PC-3 (cell line): ENCODE results near the gene MSL3B.
"Not testable (repeated sequence)": the region's sequence is repeated elsewhere in the genome, so short reads cannot be mapped to it uniquely, and the experiment has no call there.

Experiments used
- ATAC-seq: fragments of 200-7000 bp; cut with Tn5 transposase; 2 replicates; pipeline ENCODE4 v1.9.1; 2020; ENCODE audit warnings: mild to moderate bottlenecking, moderate library complexity
- BruUV-seq: library from RNA; stranded (reverse); fragments of 400-500 nt; replicated peaks from 2 replicates; lab custom pipeline; 2021; lab: Mats Ljungman, UMichigan
- CTCF ChIA-PET: fragments of 300-600 bp; sonication (Branson Sonifier 250); formaldehyde crosslinking; loops from one replicate; lab custom pipeline; 2022; ENCODE audit warnings: antibody characterized with exemption; lab: Charles Lee
- POLR2A ChIA-PET: fragments of 300-600 bp; sonication (Branson Sonifier 250); formaldehyde crosslinking; loops from one replicate; lab custom pipeline; 2022; ENCODE audit warnings: antibody characterized with exemption; ENCODE audit not compliant: unreplicated experiment; lab: Charles Lee
- DNase-seq: peaks from one replicate; pipeline ENCODE4 v3.0.0-alpha.2; 2015
- H2AFZ ChIP-seq: fragments of 300-600 bp; sonication (generic); 2 replicates; pipeline ENCODE4 v1.6.0; 2016; ENCODE audit warnings: antibody characterized with exemption, low read length
- H3F3A ChIP-seq: fragments of 300-600 bp; sonication (generic); one replicate; pipeline ENCODE4 v1.6.0; 2017; ENCODE audit warnings: antibody characterized with exemption, low read length, control low read depth, mild to moderate bottlenecking; ENCODE audit not compliant: unreplicated experiment
- H3K27ac ChIP-seq: fragments of 300-600 bp; sonication (generic); 2 replicates; pipeline ENCODE4 v1.5.1; 2016; ENCODE audit warnings: mild to moderate bottlenecking, low read length
- H3K27me3 ChIP-seq: fragments of 300-600 bp; sonication (generic); 2 replicates; pipeline ENCODE4 v1.6.1; 2016; ENCODE audit warnings: low read length, mixed read lengths
- H3K36me3 ChIP-seq: fragments of 300-600 bp; sonication (generic); 2 replicates; pipeline ENCODE4 v1.6.1; 2016; ENCODE audit warnings: low read depth, mixed run types, low read length, mixed read lengths
- H3K4me1 ChIP-seq: fragments of 300-600 bp; sonication (generic); 2 replicates; pipeline ENCODE4 v1.5.1; 2016; ENCODE audit warnings: low read length; ENCODE audit not compliant: insufficient read depth
- H3K4me2 ChIP-seq: fragments of 300-600 bp; sonication (generic); 2 replicates; pipeline ENCODE4 v1.6.0; 2016; ENCODE audit warnings: low read length
- H3K4me3 ChIP-seq: fragments of 300-600 bp; sonication (generic); 2 replicates; pipeline ENCODE4 v1.5.1; 2016; ENCODE audit warnings: mild to moderate bottlenecking, low read length, mixed read lengths
- H3K79me2 ChIP-seq: fragments of 300-600 bp; sonication (generic); 2 replicates; pipeline ENCODE4 v1.6.1; 2017; ENCODE audit warnings: low read length, mixed read lengths
- H3K9ac ChIP-seq: fragments of 300-600 bp; sonication (generic); 2 replicates; pipeline ENCODE4 v1.6.0; 2016; ENCODE audit warnings: mild to moderate bottlenecking, low read length
- H3K9me2 ChIP-seq: fragments of 300-600 bp; sonication (generic); replicated peaks from 2 replicates; pipeline ENCODE4 v1.6.1; 2016; ENCODE audit warnings: mixed run types, low read length, mixed read lengths
- H3K9me3 ChIP-seq: fragments of 300-600 bp; sonication (generic); 2 replicates; pipeline ENCODE4 v1.6.1; 2016; ENCODE audit warnings: low read length, mixed read lengths
- H4K20me1 ChIP-seq: fragments of 300-600 bp; sonication (generic); 2 replicates; pipeline ENCODE4 v1.6.1; 2016; ENCODE audit warnings: low read length, mixed read lengths
- CTCF ChIP-seq: fragments of 300-600 bp; sonication (generic); conservative IDR thresholded peaks from 2 replicates; pipeline ENCODE4 v1.5.1; 2017; ENCODE audit warnings: antibody characterized with exemption, low read depth, mild to moderate bottlenecking, low read length
- EZH2 ChIP-seq: fragments of 300-600 bp; sonication (generic); IDR thresholded peaks from one replicate; pipeline ENCODE4 v1.6.1; 2017; ENCODE audit warnings: antibody characterized with exemption, mild to moderate bottlenecking, low read length; ENCODE audit not compliant: unreplicated experiment
- EZH2phosphoT487 ChIP-seq: fragments of 300-600 bp; sonication (generic); IDR thresholded peaks from 2 replicates; pipeline ENCODE4 v1.6.1; 2018; ENCODE audit warnings: mild to moderate bottlenecking, antibody characterized with exemption, low read length, borderline replicate concordance
- intact Hi-C: fragments of 100-400 bp; cut with micrococcal nuclease; formaldehyde crosslinking; loops from 2 replicates; pipeline ENCODE4 v1.9.0; 2023

MSL3B gene

GRCh38 chr2:233901884-233902283 lies 33.7 kb upstream of the MSL3B start:
- no peak overlapping the region for H3K4me2 ChIP-seq
- H3K27ac ChIP-seq: no peak overlapping the region
- CTCF ChIA-PET: no interaction called here
- H4K20me1 ChIP-seq: no peaks in the 10 kb centered on the region
- ATAC-seq (no peak), DNase-seq (no peak)
- H3K9ac ChIP-seq: no peak overlapping the region
- H3K36me3 ChIP-seq: no peaks in the 10 kb centered on the region
- POLR2A ChIA-PET: no interaction called here
- no peaks in the 10 kb centered on the region for H3K4me1 ChIP-seq
- BruUV-seq: no TSS peak
- H3F3A ChIP-seq: no peaks in the 10 kb centered on the region
- intact Hi-C loops: no loop called here
- H3K79me2 ChIP-seq: no peaks in the 10 kb centered on the region
- no peaks in the 10 kb centered on the region for H3K9me2 ChIP-seq
- peaks cover 48% of the 10 kb centered on the region for H3K27me3 ChIP-seq
- no peak overlapping the region for H3K4me3 ChIP-seq
- TF ChIP-seq EZH2phosphoT487 (no peak), EZH2 (no peak), CTCF (no peak)
- no peak overlapping the region for H2AFZ ChIP-seq
- no peaks in the 10 kb centered on the region for H3K9me3 ChIP-seq

- ATAC-seq (no peak), DNase-seq (no peak)
- no peak overlapping the region for H3K9ac ChIP-seq
- H3K9me2 ChIP-seq: no peaks in the 10 kb centered on the region
- H3K36me3 ChIP-seq: no peaks in the 10 kb centered on the region
- H3K9me3 ChIP-seq: no peaks in the 10 kb centered on the region
- no peaks in the 10 kb centered on the region for H3K79me2 ChIP-seq
- H2AFZ ChIP-seq: no peak overlapping the region
- no peak overlapping the region for H3K27ac ChIP-seq
- H4K20me1 ChIP-seq: no peaks in the 10 kb centered on the region
- H3K4me3 ChIP-seq: no peak overlapping the region
- H3K27me3 ChIP-seq: peaks cover 48% of the 10 kb centered on the region
- POLR2A ChIA-PET: no interaction called here
- TF ChIP-seq EZH2 (no peak), CTCF (no peak), EZH2phosphoT487 (no peak)
- H3K4me2 ChIP-seq: no peak overlapping the region
- intact Hi-C loops: no loop called here
- BruUV-seq: no TSS peak
- H3F3A ChIP-seq: no peaks in the 10 kb centered on the region
- CTCF ChIA-PET: no interaction called here
- H3K4me1 ChIP-seq: no peaks in the 10 kb centered on the region
Observed at GRCh38 chr2:233901367-233901766, 33.2 kb upstream of the MSL3B start.

- H3K4me1 ChIP-seq, H3F3A ChIP-seq, H3K27ac ChIP-seq, BruUV-seq, H3K4me2 ChIP-seq, H3K36me3 ChIP-seq, H2AFZ ChIP-seq, DNase-seq, H3K4me3 ChIP-seq, POLR2A ChIA-PET, H4K20me1 ChIP-seq, H3K79me2 ChIP-seq, ATAC-seq, H3K9me2 ChIP-seq, H3K9ac ChIP-seq, H3K9me3 ChIP-seq: not testable (repeated sequence)
- H3K27me3 ChIP-seq: peaks cover 18% of the 10 kb centered on the region
- intact Hi-C loops: loop anchor here (5.0 kb wide), 1 partner anchor 34 kb away; no protein-coding TSS in a partner anchor
- CTCF ChIA-PET: interaction anchor here (0.7 kb wide), 1 partner anchor 247 kb away, joined by 4 read pairs; no protein-coding TSS in a partner anchor
Observed at GRCh38 chr2:233896253-233896652, 28.1 kb upstream of the MSL3B start.
